ENCODE data around the gene RNF220.

Gene RNF220

GRCh38 chr1:44536357-44537209 lies 131.5 kb downstream of the RNF220 start:
- no peak for TF ChIP-seq CTCF (conservative IDR thresholded peaks at IDR 0.05; ENCODE audit: low read depth, low read length)
- no peak for DNase-seq (ENCODE audit: low read depth)
- no peak overlapping the region for H3K4me3 ChIP-seq (ENCODE audit: low read depth, low read length)

- no peak for DNase-seq (ENCODE audit: low read depth)
- TF ChIP-seq CTCF (conservative IDR thresholded peaks at IDR 0.05; ENCODE audit: low read depth, low read length): no peak
- H3K4me3 ChIP-seq (ENCODE audit: low read depth, low read length): no peak overlapping the region
These were observed 132.5 kb downstream of the RNF220 start for GRCh38 chr1:44537538-44537937.

GRCh38 chr1:44537956-44538355 lies 132.9 kb downstream of the RNF220 start:
- no peak for TF ChIP-seq CTCF (conservative IDR thresholded peaks at IDR 0.05; ENCODE audit: low read depth, low read length)
- no peak overlapping the region for H3K4me3 ChIP-seq (ENCODE audit: low read depth, low read length)
- no peak for DNase-seq (ENCODE audit: low read depth)

- TF ChIP-seq CTCF (conservative IDR thresholded peaks at IDR 0.05; ENCODE audit: low read depth, low read length): no peak
- DNase-seq (ENCODE audit: low read depth): no peak
- no peak overlapping the region for H3K4me3 ChIP-seq (ENCODE audit: low read depth, low read length)
These were observed 135.1 kb downstream of the RNF220 start for GRCh38 chr1:44539991-44540730.

DNA sequence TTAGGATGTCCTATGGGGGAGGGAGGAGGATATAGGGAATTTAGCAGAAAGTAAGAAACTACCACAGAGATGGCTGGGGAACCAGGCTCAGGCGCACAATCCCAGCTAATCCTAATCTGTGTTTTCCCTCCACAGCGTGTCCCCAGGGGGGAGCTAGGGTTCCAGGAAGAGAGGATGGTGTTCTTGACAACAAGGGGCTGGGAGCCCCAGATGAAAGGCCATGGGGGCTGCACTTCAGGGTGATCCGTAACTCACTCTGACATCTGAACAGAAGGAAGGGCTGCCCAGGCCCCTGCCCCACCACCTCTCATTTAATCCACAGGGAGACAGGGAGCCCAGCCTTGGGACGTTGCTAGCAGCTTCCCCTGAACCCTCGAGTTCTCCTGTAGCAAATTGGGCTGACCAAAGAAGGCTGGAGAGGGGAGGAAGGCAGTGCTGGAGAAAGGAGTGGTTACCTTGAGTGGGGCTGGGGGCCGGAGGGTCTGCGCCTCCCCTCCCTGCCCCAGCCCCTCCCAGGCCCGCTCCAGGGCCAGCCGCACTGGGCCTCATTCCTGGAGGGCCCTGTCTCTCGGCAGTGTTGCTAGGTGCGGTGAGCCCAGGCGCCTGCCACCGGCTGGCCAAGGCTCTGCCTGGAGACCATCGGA lies 137.5 kb downstream of the RNF220 start:
- TF ChIP-seq CTCF (conservative IDR thresholded peaks at IDR 0.05; ENCODE audit: low read depth, low read length): no peak
- no peak overlapping the region for H3K4me3 ChIP-seq (ENCODE audit: low read depth, low read length)

GRCh38 chr1:44543064-44543744 lies 138.1 kb downstream of the RNF220 start:
- DNase-seq (ENCODE audit: low read depth): no peak
- H3K4me3 ChIP-seq (ENCODE audit: low read depth, low read length): no peak overlapping the region
- TF ChIP-seq CTCF (conservative IDR thresholded peaks at IDR 0.05; ENCODE audit: low read depth, low read length): no peak

More for the DNA sequence above, 137.5 kb downstream of the RNF220 start:
- no peak for DNase-seq (ENCODE audit: low read depth)

Data from choroid plexus epithelial cell (primary cell).